Embryonic facial prominence (tissue), 1 donor: ENCODE measurements around the gene LHPP.

Source experiments
- DNase-seq: peaks from one replicate; pipeline ENCODE4 v3.0.0-alpha.2; 2016; ENCODE audit errors: extremely low spot score

Gene LHPP

GRCh38 chr10:124554085-124554858 lies 92.6 kb downstream of the LHPP start:
- DNase-seq = no peak

GRCh38 chr10:124557167-124557566 lies 95.5 kb downstream of the LHPP start:
- no peak for DNase-seq

- no peak for DNase-seq
These were observed 96.2 kb downstream of the LHPP start for GRCh38 chr10:124557648-124558338.

GRCh38 chr10:124558339-124559321 lies 97.0 kb downstream of the LHPP start:
- no peak for DNase-seq

GRCh38 chr10:124559372-124560132 lies 97.9 kb downstream of the LHPP start:
- DNase-seq = no peak

GRCh38 chr10:124560377-124561105 lies 98.9 kb downstream of the LHPP start:
- peak; percentile 42 for DNase-seq

- no peak for DNase-seq
These were observed 99.6 kb downstream of the LHPP start for GRCh38 chr10:124561206-124561605.

GRCh38 chr10:124562425-124563060 lies 100.9 kb downstream of the LHPP start:
- no peak for DNase-seq

- DNase-seq = no peak
These were observed 101.9 kb downstream of the LHPP start for GRCh38 chr10:124563320-124564040.

- no peak for DNase-seq
These were observed 103.3 kb downstream of the LHPP start for GRCh38 chr10:124564881-124565280.

- DNase-seq = no peak
These were observed 104.1 kb downstream of the LHPP start for GRCh38 chr10:124565565-124566221.

GRCh38 chr10:124566222-124566888 lies 104.7 kb downstream of the LHPP start:
- no peak for DNase-seq

GRCh38 chr10:124566981-124567835 lies 105.6 kb downstream of the LHPP start:
- no peak for DNase-seq

- DNase-seq = no peak
These were observed 106.7 kb downstream of the LHPP start for GRCh38 chr10:124568339-124568738.

- DNase-seq = no peak
These were observed 107.4 kb downstream of the LHPP start for GRCh38 chr10:124568848-124569622.

GRCh38 chr10:124569623-124570470 lies 108.2 kb downstream of the LHPP start:
- no peak for DNase-seq
